ENCODE measurements around the gene ZBTB45. TPM values are rescaled to one million over a fixed set of nuclear protein-coding genes. Genes with fewer than 3 reads are reported as not detected.

Gene ZBTB45
- total and polyA plus RNA-seq, 2 donors (not counting 3 experiments of a cell fraction or from before 2014, with no cell fraction given): 17.8 to 21.8 TPM

GRCh38 chr19:58468216-58468839 is 51.3 kb downstream of the ZBTB45 start:
- DNase-seq (ENCODE audit: low read depth, low spot score): no peak
- H3K4me2 ChIP-seq (ENCODE audit: insufficient read depth, low read length): peak overlapping the region; percentile 38

More at GRCh38 chr19:58468216-58468839, 51.3 kb downstream of the ZBTB45 start:
- dilution Hi-C loops (cut with MboI; ENCODE audit: extremely low pct_ligation_motif_present, low sequenced_read_pairs): no loop called here
- intact Hi-C loops (cut with micrococcal nuclease): no loop called here
- Histone ChIP-seq H3K9me1 (replicated peaks; ENCODE audit: control insufficient read depth, extremely low read depth, insufficient read depth, low read length) (no peaks in the 10 kb centered on the region), H3K9ac (replicated peaks; ENCODE audit: extremely low read depth, insufficient read depth, low read length) (no peak overlapping the region), H3K79me2 (ENCODE audit: control insufficient read depth, insufficient read depth, low read length) (peaks cover 10% of the 10 kb centered on the region), H3K4me3 (replicated peaks in 1 of 3; ENCODE audit: insufficient read depth in 1 of 3, low read depth in 1 of 3, low read length in 3 of 3) (no peak overlapping the region), H3K9me3 (replicated peaks; ENCODE audit: control insufficient read depth, insufficient read depth, low read length) (no peaks in the 10 kb centered on the region), H3K27me3 (ENCODE audit: control insufficient read depth in 2 of 2, insufficient read depth in 2 of 2, low read length in 2 of 2) (no peaks in the 10 kb centered on the region), H3K4me1 (ENCODE audit: control insufficient read depth, extremely low read depth, insufficient read depth, low read length) (peaks cover 3% of the 10 kb centered on the region), H2AFZ (ENCODE audit: low read depth, low read length) (no peak overlapping the region), H3K27ac (ENCODE audit: insufficient read depth, low read depth, low read length) (no peak overlapping the region), H3K36me3 (ENCODE audit: control insufficient read depth in 2 of 2, extremely low read depth in 1 of 2, insufficient read depth in 2 of 2, low read length in 2 of 2) (peaks cover 4 to 22% of the 10 kb centered on the region in 2 experiments), H4K20me1 (replicated peaks; ENCODE audit: control insufficient read depth, extremely low read depth, insufficient read depth, low read length) (no peaks in the 10 kb centered on the region)
- POLR2A ChIA-PET: no interaction called here
- no peak for FAIRE-seq
- TF ChIP-seq MYC (IDR thresholded peaks at IDR 0.05; ENCODE audit: low read depth, low read length): no peak
- TF ChIP-seq CTCF (IDR thresholded peaks at IDR 0.05; ENCODE audit: extremely low read depth in 1 of 2, insufficient read depth in 1 of 2, low read depth in 1 of 2, low read length in 2 of 2): no peak
- no peak for TF ChIP-seq POLR2AphosphoS5 (IDR thresholded peaks at IDR 0.05; ENCODE audit: insufficient read depth, low read depth, low read length)
- TF ChIP-seq GATA2 (IDR thresholded peaks at IDR 0.05; ENCODE audit: insufficient read depth, insufficient read length, low read depth, low read length): no peak
- TF ChIP-seq FOS (IDR thresholded peaks at IDR 0.05; ENCODE audit: borderline replicate concordance, insufficient read depth, low read length): no peak
- no peak for TF ChIP-seq EZH2 (IDR thresholded peaks at IDR 0.05; ENCODE audit: borderline replicate concordance, low read depth, low read length, severe bottlenecking)
- no peak for TF ChIP-seq MAX (IDR thresholded peaks at IDR 0.05; ENCODE audit: insufficient read depth, insufficient read length)
- no peak for TF ChIP-seq POLR2A (IDR thresholded peaks at IDR 0.05; ENCODE audit: low read depth, low read length)
- TF ChIP-seq JUN (IDR thresholded peaks at IDR 0.05; ENCODE audit: borderline replicate concordance, insufficient read depth, insufficient read length, low read depth): no peak
- CTCF ChIA-PET: interaction anchor here (1.8 kb wide), 1 partner anchor 51 kb away, joined by 4 read pairs; the partner anchor contains the start of gene ZBTB45
- BruUV-seq (replicated peaks): no TSS peak
